ENCODE data around the gene GATM. TPM values are rescaled to one million over a fixed set of nuclear protein-coding genes. Genes with fewer than 3 reads are reported as not detected.

GATM gene
- total RNA-seq (2014; rRNA removed; shearing (Covaris generic)), result 226 and 232 TPM in 2 replicates

- no peaks in the 10 kb centered on the region for H3K9me3 ChIP-seq (replicated peaks)
- H3K4me3 ChIP-seq, result peak within 1 kb of the TSS; percentile 82
- no peaks in the 10 kb centered on the region for H3K27me3 ChIP-seq
- DNase-seq, result peak; percentile 89 to 93
- H3K4me1 ChIP-seq, result peaks cover 19% of the 10 kb centered on the region
- H3K36me3 ChIP-seq, result peaks cover 22% of the 10 kb centered on the region
- peak within 1 kb of the TSS; percentile 94 for H3K27ac ChIP-seq
These were observed at the start of gene GATM for GRCh38 chr15:45378149-45378912. Gene GATM, minus strand, starts transcription at chr15:45378544. Its CDS starts 91 bp downstream, at chr15:45378453.

DNA sequence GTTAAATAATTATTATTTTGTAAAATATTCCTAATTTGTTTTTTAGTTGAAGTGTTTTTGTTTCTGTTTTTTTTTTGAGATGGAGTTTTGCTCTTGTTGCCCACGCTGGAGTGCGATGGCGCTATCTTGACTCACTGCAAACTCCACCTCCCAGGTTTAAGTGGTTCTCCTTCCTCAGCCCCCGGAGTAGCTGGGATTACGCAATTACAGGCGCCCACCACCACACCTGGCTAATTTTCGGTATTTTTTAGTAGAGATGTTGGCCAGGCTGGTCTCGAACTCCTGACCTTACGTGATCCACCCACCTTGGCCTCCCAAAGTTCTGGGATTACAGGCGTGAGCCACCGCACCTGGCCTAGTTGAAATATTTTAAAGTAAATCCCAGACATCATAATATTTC is 48.7 kb upstream of the GATM start:
- Histone ChIP-seq H3K36me3 (peaks cover 16% of the 10 kb centered on the region; the same call in 1 of the 2 replicates), H3K27me3 (no peaks in the 10 kb centered on the region), H3K4me1 (no peaks in the 10 kb centered on the region), H3K27ac (no peak overlapping the region), H3K9me3 (replicated peaks) (no peaks in the 10 kb centered on the region), H3K4me3 (no peak overlapping the region)
- DNase-seq, result no peak

DNA sequence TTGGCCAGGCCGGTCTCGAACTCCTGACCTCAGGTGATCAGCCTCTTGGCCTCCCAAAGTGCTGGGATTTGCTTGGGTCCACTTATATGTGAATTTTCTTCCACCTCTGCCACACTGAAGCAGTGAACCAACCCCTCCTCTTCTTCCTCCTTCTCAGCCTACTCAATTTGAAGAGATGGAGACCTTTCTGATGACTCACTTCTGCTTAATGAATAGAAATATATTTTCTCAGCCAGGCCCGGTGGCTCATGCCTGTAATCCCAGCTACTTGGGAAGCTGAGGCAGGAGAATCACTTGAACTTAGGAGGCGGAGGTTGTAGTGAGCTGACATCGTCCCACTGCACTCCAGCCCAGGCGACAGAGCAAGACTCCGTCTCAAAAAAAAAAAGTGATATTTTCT is 46.8 kb upstream of the GATM start:
- Histone ChIP-seq H3K27me3 (no peaks in the 10 kb centered on the region), H3K4me3 (no peak overlapping the region), H3K4me1 (no peaks in the 10 kb centered on the region), H3K27ac (no peak overlapping the region), H3K9me3 (replicated peaks) (no peaks in the 10 kb centered on the region), H3K36me3 (peaks cover 28% of the 10 kb centered on the region)
- no peak for DNase-seq

DNA sequence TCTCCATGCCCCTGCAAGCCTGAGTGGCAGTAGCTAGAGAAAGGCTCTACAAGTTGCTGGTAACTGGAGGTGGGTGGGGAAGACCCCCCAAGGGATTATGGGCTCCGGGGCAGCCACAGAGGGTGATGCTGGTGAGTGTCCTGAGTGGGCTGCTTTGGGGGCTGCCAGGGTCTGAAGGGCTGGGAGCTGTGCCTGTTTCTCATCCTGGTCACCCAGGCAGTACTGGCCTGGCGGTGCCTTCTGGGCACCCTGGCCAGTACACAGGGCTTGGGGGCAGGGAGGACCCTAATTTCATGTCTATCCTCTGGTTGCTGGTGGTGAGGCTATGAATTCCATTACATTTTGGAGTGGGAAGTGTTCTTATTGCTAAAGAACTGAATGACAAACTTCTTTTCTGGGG is 46.1 kb upstream of the GATM start:
- H3K4me3 ChIP-seq, result no peak overlapping the region
- no peak for DNase-seq
- H3K27ac ChIP-seq, result no peak overlapping the region
- no peaks in the 10 kb centered on the region for H3K4me1 ChIP-seq
- H3K36me3 ChIP-seq, result peaks cover 31% of the 10 kb centered on the region
- H3K27me3 ChIP-seq, result no peaks in the 10 kb centered on the region
- no peaks in the 10 kb centered on the region for H3K9me3 ChIP-seq (replicated peaks)

DNA sequence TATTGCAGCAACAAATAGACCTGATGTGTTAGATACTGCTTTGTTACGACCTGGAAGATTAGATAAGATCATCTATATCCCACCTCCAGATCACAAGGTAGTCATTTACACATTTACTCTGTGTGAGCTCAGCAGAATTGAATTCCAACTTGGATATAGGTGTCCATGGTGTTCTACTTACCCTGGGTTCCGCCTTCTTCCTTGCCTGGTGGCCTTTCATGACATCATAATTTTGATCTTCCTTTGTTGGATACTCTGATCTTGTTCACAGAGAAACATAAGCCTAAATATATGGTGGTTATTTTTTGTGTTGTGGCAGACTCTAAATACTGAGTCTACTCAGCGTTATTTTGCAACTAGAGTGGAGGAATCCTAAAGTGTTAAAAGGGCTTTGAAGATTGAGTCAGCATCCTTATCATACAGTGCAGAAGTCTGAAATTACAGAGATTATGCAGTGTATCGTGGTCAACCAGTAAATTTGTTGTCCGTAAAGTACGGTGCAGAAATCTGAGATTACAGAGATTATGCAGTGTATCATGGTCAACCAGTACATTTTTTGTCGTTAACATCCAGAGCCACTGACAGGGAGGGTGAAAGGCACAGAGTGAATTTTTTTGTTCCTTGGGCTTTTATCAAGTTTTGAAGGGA is 39.1 kb upstream of the GATM start:
- Histone ChIP-seq H3K9me3 (replicated peaks) (no peaks in the 10 kb centered on the region), H3K4me1 (no peaks in the 10 kb centered on the region), H3K36me3 (peaks cover 79% of the 10 kb centered on the region), H3K4me3 (no peak overlapping the region), H3K27me3 (no peaks in the 10 kb centered on the region), H3K27ac (no peak overlapping the region)
- no peak for DNase-seq

- Histone ChIP-seq H3K27me3 (no peaks in the 10 kb centered on the region), H3K36me3 (peaks cover 87% of the 10 kb centered on the region), H3K27ac (no peak overlapping the region), H3K4me3 (no peak overlapping the region), H3K4me1 (no peaks in the 10 kb centered on the region), H3K9me3 (replicated peaks) (no peaks in the 10 kb centered on the region)
- no peak for DNase-seq
These were observed 36.0 kb upstream of the GATM start for GRCh38 chr15:45414215-45414885.

GRCh38 chr15:45409596-45409995 is 31.3 kb upstream of the GATM start:
- Histone ChIP-seq H3K4me1 (no peaks in the 10 kb centered on the region), H3K36me3 (peaks cover 84% of the 10 kb centered on the region), H3K4me3 (no peak overlapping the region), H3K9me3 (replicated peaks) (no peaks in the 10 kb centered on the region), H3K27me3 (no peaks in the 10 kb centered on the region), H3K27ac (no peak overlapping the region)
- DNase-seq, result no peak

- Histone ChIP-seq H3K9me3 (replicated peaks) (no peaks in the 10 kb centered on the region), H3K36me3 (peaks cover 70% of the 10 kb centered on the region), H3K4me1 (peaks cover 7% of the 10 kb centered on the region; the same call in 1 of the 2 replicates), H3K27me3 (no peaks in the 10 kb centered on the region), H3K4me3 (no peak overlapping the region), H3K27ac (no peak overlapping the region)
- DNase-seq, result no peak
These were observed 29.4 kb upstream of the GATM start for GRCh38 chr15:45407786-45408185.

DNA sequence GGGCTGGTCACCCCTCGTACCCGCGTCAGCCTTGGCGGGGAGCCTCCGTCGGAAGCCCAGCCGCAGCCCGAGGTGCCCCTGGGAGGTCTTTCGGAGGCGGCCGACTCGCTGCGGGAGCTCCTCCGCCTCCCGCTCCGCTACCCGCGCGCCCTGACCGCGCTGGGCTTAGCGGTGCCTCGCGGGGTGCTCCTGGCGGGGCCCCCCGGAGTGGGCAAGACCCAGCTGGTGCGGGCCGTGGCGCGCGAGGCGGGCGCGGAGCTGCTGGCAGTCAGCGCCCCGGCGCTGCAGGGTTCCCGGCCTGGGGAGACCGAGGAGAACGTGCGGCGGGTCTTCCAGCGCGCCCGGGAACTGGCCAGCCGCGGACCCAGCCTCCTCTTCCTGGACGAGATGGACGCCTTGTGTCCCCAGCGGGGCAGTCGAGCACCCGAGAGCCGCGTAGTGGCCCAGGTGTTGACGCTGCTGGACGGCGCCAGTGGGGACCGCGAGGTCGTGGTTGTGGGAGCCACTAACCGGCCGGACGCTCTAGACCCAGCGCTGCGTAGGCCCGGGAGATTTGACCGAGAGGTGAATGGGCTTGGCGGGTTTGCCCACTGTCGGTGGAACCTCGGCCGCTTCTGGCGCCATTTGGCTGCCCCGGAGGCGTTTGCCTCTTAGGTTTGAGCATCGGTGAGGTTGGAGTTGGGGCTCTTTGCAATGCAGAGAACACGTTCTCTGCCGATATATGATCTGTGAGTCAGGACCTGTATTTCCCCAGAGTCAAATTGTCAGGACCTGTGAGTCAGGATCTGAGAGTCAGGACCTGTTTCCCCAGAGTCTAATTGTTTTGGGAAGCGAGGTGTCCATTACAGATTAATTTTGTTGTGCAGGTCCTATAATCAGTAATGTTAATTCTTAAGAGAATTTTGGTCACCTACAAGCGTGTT is 24.9 kb upstream of the GATM start:
- peaks cover 32% of the 10 kb centered on the region for H3K36me3 ChIP-seq
- H3K27ac ChIP-seq, result peak overlapping the region; percentile 70
- no peaks in the 10 kb centered on the region for H3K27me3 ChIP-seq
- peaks cover 7% of the 10 kb centered on the region; the same call in 1 of the 2 replicates for H3K4me1 ChIP-seq
- no peaks in the 10 kb centered on the region for H3K9me3 ChIP-seq (replicated peaks)
- peak overlapping the region; percentile 86 for H3K4me3 ChIP-seq
- DNase-seq, result peak; percentile 43 to 57

DNA sequence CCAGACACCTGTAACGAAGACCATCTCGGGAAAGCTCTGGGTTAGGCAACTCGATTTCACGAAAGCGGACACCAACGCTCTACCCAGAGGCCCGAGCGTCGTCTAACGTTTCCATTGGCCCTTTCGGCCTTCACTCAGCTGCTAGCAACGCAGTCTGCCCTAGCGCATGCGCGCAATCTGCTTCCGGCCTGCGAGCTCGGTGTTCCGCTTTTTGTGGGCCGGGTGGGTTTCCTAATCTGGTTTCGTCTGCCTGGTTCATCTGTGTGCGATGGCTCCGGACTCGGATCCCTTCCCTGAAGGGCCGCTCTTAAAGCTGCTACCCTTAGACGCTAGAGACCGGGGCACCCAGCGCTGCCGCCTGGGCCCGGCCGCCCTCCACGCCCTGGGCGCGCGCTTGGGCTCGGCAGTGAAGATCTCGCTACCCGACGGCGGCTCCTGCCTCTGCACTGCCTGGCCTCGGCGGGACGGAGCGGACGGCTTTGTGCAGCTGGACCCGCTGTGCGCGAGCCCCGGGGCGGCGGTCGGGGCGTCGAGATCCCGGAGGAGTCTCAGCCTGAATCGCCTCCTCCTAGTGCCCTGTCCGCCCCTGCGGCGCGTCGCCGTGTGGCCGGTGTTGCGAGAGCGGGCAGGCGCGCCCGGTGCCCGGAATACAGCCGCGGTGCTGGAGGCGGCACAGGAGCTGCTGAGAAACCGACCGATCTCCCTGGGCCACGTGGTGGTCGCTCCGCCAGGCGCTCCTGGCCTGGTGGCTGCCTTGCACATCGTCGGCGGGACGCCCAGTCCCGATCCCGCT is 24.0 kb upstream of the GATM start:
- H3K27ac ChIP-seq, result peak overlapping the region; percentile 70
- H3K36me3 ChIP-seq, result peaks cover 23% of the 10 kb centered on the region
- DNase-seq, result peak; percentile 98 to 99
- H3K4me3 ChIP-seq, result peak overlapping the region; percentile 86
- no peaks in the 10 kb centered on the region for H3K27me3 ChIP-seq
- peaks cover 7% of the 10 kb centered on the region; the same call in 1 of the 2 replicates for H3K4me1 ChIP-seq
- H3K9me3 ChIP-seq (replicated peaks), result no peaks in the 10 kb centered on the region

DNA sequence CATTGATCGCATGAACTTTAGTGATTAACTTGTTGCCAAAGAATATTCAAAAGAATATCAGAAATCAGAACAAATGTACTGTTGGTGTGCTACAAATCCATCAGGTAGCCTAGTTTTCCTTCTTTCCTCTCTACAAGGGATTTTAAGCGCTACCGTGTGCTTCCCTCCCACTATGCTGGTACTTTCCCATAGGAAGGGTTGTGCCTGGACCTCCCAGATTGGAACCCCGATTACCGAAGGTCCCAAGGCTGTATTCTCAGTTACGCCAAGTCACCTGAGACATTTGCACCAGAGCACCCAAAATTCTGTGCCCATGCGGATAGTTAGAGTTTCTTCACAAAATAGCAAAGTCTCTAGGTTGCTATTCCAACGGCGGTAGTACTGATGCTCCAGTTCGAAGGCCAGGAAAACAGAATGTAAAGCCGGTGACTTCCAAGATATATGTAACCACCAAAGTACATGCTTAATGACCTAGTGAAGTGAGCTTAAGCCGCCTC is 23.4 kb upstream of the GATM start:
- H3K9me3 ChIP-seq (replicated peaks), result no peaks in the 10 kb centered on the region
- DNase-seq, result no peak
- H3K4me1 ChIP-seq, result peaks cover 7% of the 10 kb centered on the region; the same call in 1 of the 2 replicates
- peaks cover 17% of the 10 kb centered on the region for H3K36me3 ChIP-seq
- H3K4me3 ChIP-seq, result peak overlapping the region; percentile 86
- H3K27ac ChIP-seq, result peak overlapping the region; percentile 70; the same call in 1 of the 2 replicates
- H3K27me3 ChIP-seq, result no peaks in the 10 kb centered on the region

GRCh38 chr15:45399381-45400212 is 21.3 kb upstream of the GATM start:
- H3K27me3 ChIP-seq, result 0 out of 2 replicates have a peak, but pooled peaks cover 3% of the 10 kb centered on the region
- H3K27ac ChIP-seq, result no peak overlapping the region
- H3K36me3 ChIP-seq, result no peaks in the 10 kb centered on the region
- peak; percentile 24 to 78 for DNase-seq
- H3K4me3 ChIP-seq, result no peak overlapping the region
- H3K4me1 ChIP-seq, result peaks cover 7% of the 10 kb centered on the region; the same call in 1 of the 2 replicates
- H3K9me3 ChIP-seq (replicated peaks), result no peaks in the 10 kb centered on the region
